Measurements from ENCODE around the gene BTG4. TPM values are rescaled to one million over a fixed set of nuclear protein-coding genes. Genes with fewer than 3 reads are reported as not detected.

Gene BTG4
- total and polyA plus RNA-seq, 2 donors (not counting 3 experiments of a cell fraction or from before 2014, with no cell fraction given): not detected

GRCh38 chr11:111561791-111562325, 49.7 kb upstream of the BTG4 start:
- no peak overlapping the region for H3K4me2 ChIP-seq (ENCODE audit: insufficient read depth, low read length)
- POLR2A ChIA-PET: no interaction called here
- no peaks in the 10 kb centered on the region for H3K79me2 ChIP-seq (ENCODE audit: control insufficient read depth, insufficient read depth, low read length)
- H3K27ac ChIP-seq (ENCODE audit: insufficient read depth, low read depth, low read length): no peak overlapping the region
- H3K9me1 ChIP-seq (replicated peaks; ENCODE audit: control insufficient read depth, extremely low read depth, insufficient read depth, low read length): no peaks in the 10 kb centered on the region
- CTCF ChIA-PET: interaction anchor here (1.2 to 4.0 kb wide), 4 partner anchors 10 to 290 kb away, joined by 3 to 15 read pairs (median 6); no protein-coding TSS in a partner anchor
- H4K20me1 ChIP-seq (replicated peaks; ENCODE audit: control insufficient read depth, extremely low read depth, insufficient read depth, low read length): no peaks in the 10 kb centered on the region
- no peak for TF ChIP-seq MYC (IDR thresholded peaks at IDR 0.05; ENCODE audit: low read depth, low read length)
- no peak for TF ChIP-seq POLR2AphosphoS5 (IDR thresholded peaks at IDR 0.05; ENCODE audit: insufficient read depth, low read depth, low read length)
- no peak for TF ChIP-seq CTCF (IDR thresholded peaks at IDR 0.05; ENCODE audit: extremely low read depth in 1 of 2, insufficient read depth in 1 of 2, low read depth in 1 of 2, low read length in 2 of 2)
- TF ChIP-seq MAX (IDR thresholded peaks at IDR 0.05; ENCODE audit: insufficient read depth, insufficient read length): no peak
- H3K4me3 ChIP-seq (replicated peaks in 1 of 3; ENCODE audit: insufficient read depth in 1 of 3, low read depth in 1 of 3, low read length in 3 of 3): no peak overlapping the region
- H2AFZ ChIP-seq (ENCODE audit: low read depth, low read length): no peak overlapping the region
- intact Hi-C loops (cut with micrococcal nuclease) (no loop called here), dilution Hi-C loops (cut with MboI; ENCODE audit: extremely low pct_ligation_motif_present, low sequenced_read_pairs) (no loop called here)
- DNase-seq (ENCODE audit: low read depth, low spot score) (no peak), FAIRE-seq (no peak)
- no peaks in the 10 kb centered on the region for H3K9me3 ChIP-seq (replicated peaks; ENCODE audit: control insufficient read depth, insufficient read depth, low read length)
- H3K4me1 ChIP-seq (ENCODE audit: control insufficient read depth, extremely low read depth, insufficient read depth, low read length): no peaks in the 10 kb centered on the region
- BruUV-seq (replicated peaks): no TSS peak
- H3K9ac ChIP-seq (replicated peaks; ENCODE audit: extremely low read depth, insufficient read depth, low read length): no peak overlapping the region
- H3K27me3 ChIP-seq (ENCODE audit: control insufficient read depth in 2 of 2, insufficient read depth in 2 of 2, low read length in 2 of 2): no peaks in the 10 kb centered on the region
- no peaks in the 10 kb centered on the region for H3K36me3 ChIP-seq (ENCODE audit: control insufficient read depth in 2 of 2, extremely low read depth in 1 of 2, insufficient read depth in 2 of 2, low read length in 2 of 2)

- ChIA-PET CTCF (interaction anchor here (1.2 to 4.0 kb wide), 5 partner anchors 10 to 291 kb away, joined by 3 to 15 read pairs (median 7); no protein-coding TSS in a partner anchor), POLR2A (no interaction called here)
- H3K9ac ChIP-seq (replicated peaks; ENCODE audit: extremely low read depth, insufficient read depth, low read length): no peak overlapping the region
- no peaks in the 10 kb centered on the region for H3K36me3 ChIP-seq (ENCODE audit: control insufficient read depth in 2 of 2, extremely low read depth in 1 of 2, insufficient read depth in 2 of 2, low read length in 2 of 2)
- no peak overlapping the region for H3K27ac ChIP-seq (ENCODE audit: insufficient read depth, low read depth, low read length)
- no peaks in the 10 kb centered on the region for H3K9me3 ChIP-seq (replicated peaks; ENCODE audit: control insufficient read depth, insufficient read depth, low read length)
- no peaks in the 10 kb centered on the region for H3K4me1 ChIP-seq (ENCODE audit: control insufficient read depth, extremely low read depth, insufficient read depth, low read length)
- TF ChIP-seq FOS (IDR thresholded peaks at IDR 0.05; ENCODE audit: borderline replicate concordance, insufficient read depth, low read length) (no peak), EZH2 (IDR thresholded peaks at IDR 0.05; ENCODE audit: borderline replicate concordance, low read depth, low read length, severe bottlenecking) (no peak), POLR2AphosphoS5 (IDR thresholded peaks at IDR 0.05; ENCODE audit: insufficient read depth, low read depth, low read length) (no peak), CTCF (IDR thresholded peaks at IDR 0.05; ENCODE audit: extremely low read depth in 1 of 2, insufficient read depth in 1 of 2, low read depth in 1 of 2, low read length in 2 of 2) (no peak), MYC (IDR thresholded peaks at IDR 0.05; ENCODE audit: low read depth, low read length) (no peak), GATA2 (IDR thresholded peaks at IDR 0.05; ENCODE audit: insufficient read depth, insufficient read length, low read depth, low read length) (no peak), POLR2A (IDR thresholded peaks at IDR 0.05; ENCODE audit: low read depth, low read length) (no peak), MAX (IDR thresholded peaks at IDR 0.05; ENCODE audit: insufficient read depth, insufficient read length) (no peak), JUN (IDR thresholded peaks at IDR 0.05; ENCODE audit: borderline replicate concordance, insufficient read depth, insufficient read length, low read depth) (no peak)
- intact Hi-C loops (cut with micrococcal nuclease): no loop called here
- no peaks in the 10 kb centered on the region for H3K9me1 ChIP-seq (replicated peaks; ENCODE audit: control insufficient read depth, extremely low read depth, insufficient read depth, low read length)
- dilution Hi-C loops (cut with MboI; ENCODE audit: extremely low pct_ligation_motif_present, low sequenced_read_pairs): no loop called here
- no peak for FAIRE-seq
- no TSS peak for BruUV-seq (replicated peaks)
- H3K79me2 ChIP-seq (ENCODE audit: control insufficient read depth, insufficient read depth, low read length): no peaks in the 10 kb centered on the region
- no peak overlapping the region for H2AFZ ChIP-seq (ENCODE audit: low read depth, low read length)
- no peak for DNase-seq (ENCODE audit: low read depth, low spot score)
- H3K4me2 ChIP-seq (ENCODE audit: insufficient read depth, low read length): no peak overlapping the region
- no peak overlapping the region for H3K4me3 ChIP-seq (replicated peaks in 1 of 3; ENCODE audit: insufficient read depth in 1 of 3, low read depth in 1 of 3, low read length in 3 of 3)
- H3K27me3 ChIP-seq (ENCODE audit: control insufficient read depth in 2 of 2, insufficient read depth in 2 of 2, low read length in 2 of 2): peaks cover 0 to 2% of the 10 kb centered on the region in 2 experiments
- no peaks in the 10 kb centered on the region for H4K20me1 ChIP-seq (replicated peaks; ENCODE audit: control insufficient read depth, extremely low read depth, insufficient read depth, low read length)
Observed at GRCh38 chr11:111561306-111561705, 49.1 kb upstream of the BTG4 start.
